GM12872 (cell line): ENCODE measurements around the gene ZNF532.

Experiments
- CTCF ChIP-seq: IDR thresholded peaks from 3 replicates; pipeline ENCODE4 v1.5.1; 2011; ENCODE audit warnings: low read depth, mild to moderate bottlenecking, low read length, moderate library complexity; ENCODE audit not compliant: insufficient read depth

The ZNF532 gene

DNA sequence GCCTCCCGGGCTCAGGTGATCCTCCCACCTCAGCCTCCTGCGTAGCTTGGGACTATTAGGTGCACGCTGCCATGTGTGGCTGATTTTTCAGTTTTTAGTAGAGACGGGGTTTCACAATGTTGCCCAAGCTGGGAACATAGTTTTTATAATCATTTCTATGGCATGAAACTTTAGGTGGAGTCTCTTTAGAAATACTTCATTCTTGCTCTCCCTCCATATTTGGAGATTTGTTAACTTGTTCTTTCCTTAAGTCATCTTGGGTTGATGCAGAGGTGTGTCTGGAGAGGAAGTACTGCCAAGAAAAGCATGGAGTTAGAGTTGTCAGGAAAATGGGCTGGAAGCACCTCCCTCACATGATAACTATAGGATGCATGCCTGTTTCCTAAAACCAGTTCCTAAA, 17.4 kb downstream of the ZNF532 start:
- TF ChIP-seq CTCF: no peak

DNA sequence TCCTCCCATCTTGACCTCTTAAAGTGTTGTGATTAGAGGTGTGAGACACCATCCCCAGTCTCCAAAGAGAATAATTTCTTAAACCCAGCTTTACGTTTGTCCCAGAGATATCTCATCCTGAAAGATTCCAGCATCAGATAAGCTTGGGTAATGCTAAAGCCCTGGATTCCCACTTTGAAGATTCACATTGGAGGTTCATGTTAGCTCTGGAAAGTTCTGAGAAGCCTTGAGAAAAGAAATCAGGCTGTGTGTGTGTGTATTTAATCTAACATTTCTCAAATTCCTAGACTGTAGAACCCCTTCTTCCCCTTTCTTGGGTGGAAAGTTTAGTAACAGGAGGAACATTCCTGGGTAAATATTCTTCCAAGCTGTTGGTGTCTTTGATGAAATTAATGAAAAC, 18.0 kb downstream of the ZNF532 start:
- TF ChIP-seq CTCF: no peak

GRCh38 chr18:58884680-58885079, 20.0 kb downstream of the ZNF532 start:
- TF ChIP-seq CTCF: no peak

DNA sequence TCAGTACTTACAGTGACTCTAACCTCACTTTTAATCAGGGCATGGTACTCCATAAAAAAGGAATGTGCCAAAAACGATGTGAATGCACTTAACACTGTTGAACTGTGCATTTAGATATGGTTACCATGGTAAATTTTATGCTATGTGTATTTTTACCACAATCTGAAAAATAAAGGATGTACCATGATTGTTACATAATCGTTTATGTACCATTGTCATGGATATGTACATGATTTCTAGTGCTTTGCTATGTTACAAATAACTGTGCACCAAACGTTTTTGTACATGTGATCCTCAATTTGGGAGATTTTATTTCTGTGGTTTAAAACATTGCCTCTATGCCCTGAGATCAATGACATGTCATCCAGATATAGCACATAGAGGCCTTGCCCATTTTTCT, 21.8 kb downstream of the ZNF532 start:
- no peak for TF ChIP-seq CTCF

DNA sequence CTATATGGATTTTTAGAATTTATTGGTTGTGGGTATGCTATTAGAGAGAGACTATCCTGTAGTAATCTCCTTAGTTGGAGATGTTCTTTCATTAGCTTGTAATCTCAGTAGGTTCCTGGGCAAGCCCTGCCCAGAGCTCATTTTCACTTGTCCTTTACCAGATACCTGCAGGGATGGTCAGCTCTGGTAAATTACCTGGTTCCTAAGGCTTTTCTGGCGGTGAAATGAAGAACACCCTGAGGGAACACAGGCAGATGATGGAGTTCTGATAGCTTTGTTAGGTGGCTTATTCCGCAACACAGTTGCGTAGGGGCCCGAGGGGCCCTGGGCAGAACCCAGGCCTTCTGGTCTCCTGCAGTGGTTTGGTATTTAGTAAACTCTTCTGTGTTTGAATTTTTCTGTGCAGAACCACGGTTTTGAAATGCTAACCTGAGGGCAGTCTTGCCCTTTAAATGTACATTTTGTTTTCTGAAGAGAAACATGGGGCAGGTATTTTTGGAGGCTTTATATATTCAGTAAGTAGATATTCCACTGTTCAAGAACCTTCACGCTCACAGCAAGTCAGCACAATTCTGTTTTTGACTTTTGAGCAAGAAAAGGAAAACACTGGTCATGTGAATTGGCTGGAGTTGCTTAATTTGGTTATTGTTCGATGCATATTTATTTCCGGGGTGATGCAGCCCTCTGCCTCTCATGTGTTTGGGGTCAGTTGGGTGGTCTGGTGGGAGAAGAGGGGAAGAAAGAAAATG, 22.4 kb downstream of the ZNF532 start:
- TF ChIP-seq CTCF: no peak

- TF ChIP-seq CTCF: no peak
These were observed 22.9 kb downstream of the ZNF532 start for GRCh38 chr18:58887613-58887963.

GRCh38 chr18:58891776-58892175, 27.1 kb downstream of the ZNF532 start:
- no peak for TF ChIP-seq CTCF
